ENCODE data around the gene UTRN. TPM values are rescaled to one million over a fixed set of nuclear protein-coding genes. Genes with fewer than 3 reads are reported as not detected.
A peak's percentile ranks its signal among the peaks of the same experiment; 100 is the strongest.

UTRN gene
- total RNA-seq, 2 donors from 2014 or later: 150 to 188 TPM

GRCh38 chr6:144297511-144298100, 12.5 kb downstream of the UTRN start:
- 12% methylated on average over 3 of the region's 3 CpGs for WGBS
- H3K27ac ChIP-seq: peak overlapping the region; percentile 47 to 64
- H3K36me3 ChIP-seq: no peaks in the 10 kb centered on the region
- TF ChIP-seq CTCF (IDR thresholded peaks at IDR 0.05): no peak
- no peak for TF ChIP-seq POLR2AphosphoS5 (IDR thresholded peaks at IDR 0.05)
- TF ChIP-seq POLR2A (IDR thresholded peaks at IDR 0.05): no peak
- no peaks in the 10 kb centered on the region for H3K9me3 ChIP-seq
- no peak for DNase-seq (ENCODE audit: low spot score)
- H3K4me3 ChIP-seq: no peak overlapping the region
- no peaks in the 10 kb centered on the region for H3K27me3 ChIP-seq (replicated peaks; ENCODE audit: insufficient read depth)
- no peaks in the 10 kb centered on the region for H3K4me1 ChIP-seq (replicated peaks)
- intact Hi-C loops (cut with DNase I): loop anchor here (5.0 kb wide), 1 partner anchor 40 kb away; no protein-coding TSS in a partner anchor

GRCh38 chr6:144298194-144298593, 13.1 kb downstream of the UTRN start:
- no peak for DNase-seq (ENCODE audit: low spot score)
- Histone ChIP-seq H3K9me3 (no peaks in the 10 kb centered on the region), H3K27me3 (replicated peaks; ENCODE audit: insufficient read depth) (no peaks in the 10 kb centered on the region), H3K4me1 (replicated peaks) (no peaks in the 10 kb centered on the region), H3K27ac (peak overlapping the region; percentile 15 to 47), H3K36me3 (no peaks in the 10 kb centered on the region), H3K4me3 (peak overlapping the region in 1 of 2 donors; percentile 3)
- 53% methylated on average over 5 of the region's 5 CpGs for WGBS
- intact Hi-C loops (cut with DNase I): loop anchor here (5.0 kb wide), 1 partner anchor 39 kb away; no protein-coding TSS in a partner anchor
- TF ChIP-seq CTCF (IDR thresholded peaks at IDR 0.05): no peak

GRCh38 chr6:144298916-144299315, 13.8 kb downstream of the UTRN start:
- Histone ChIP-seq H3K4me3 (no peak overlapping the region), H3K36me3 (no peaks in the 10 kb centered on the region), H3K27ac (peak overlapping the region in 1 of 2 donors; percentile 15), H3K9me3 (no peaks in the 10 kb centered on the region), H3K4me1 (replicated peaks) (no peaks in the 10 kb centered on the region), H3K27me3 (replicated peaks; ENCODE audit: insufficient read depth) (no peaks in the 10 kb centered on the region)
- intact Hi-C loops (cut with DNase I): loop anchor here (5.0 kb wide), 1 partner anchor 38 kb away; no protein-coding TSS in a partner anchor
- no peak for TF ChIP-seq POLR2AphosphoS5 (IDR thresholded peaks at IDR 0.05)
- no peak for TF ChIP-seq CTCF (IDR thresholded peaks at IDR 0.05)
- no peak for TF ChIP-seq POLR2A (IDR thresholded peaks at IDR 0.05)
- WGBS: 100% methylated on average over 1 of the region's 1 CpG
- DNase-seq (ENCODE audit: low spot score): no peak

GRCh38 chr6:144302701-144303372, 17.7 kb downstream of the UTRN start:
- H3K9me3 ChIP-seq: no peaks in the 10 kb centered on the region
- WGBS: 88% methylated on average over 5 of the region's 5 CpGs
- no peak for DNase-seq (ENCODE audit: low spot score)
- TF ChIP-seq POLR2A (IDR thresholded peaks at IDR 0.05) (no peak), CTCF (IDR thresholded peaks at IDR 0.05) (no peak), POLR2AphosphoS5 (IDR thresholded peaks at IDR 0.05) (no peak)
- H3K27me3 ChIP-seq (replicated peaks; ENCODE audit: insufficient read depth): no peaks in the 10 kb centered on the region
- no peak overlapping the region for H3K4me3 ChIP-seq
- H3K4me1 ChIP-seq (replicated peaks): no peaks in the 10 kb centered on the region
- no peaks in the 10 kb centered on the region for H3K36me3 ChIP-seq
- intact Hi-C loops (cut with DNase I): no loop called here
- H3K27ac ChIP-seq: no peak overlapping the region
